GM19438 (cell line): Measurements from ENCODE around the gene RNF141.

ENCODE experiments used
- ATAC-seq: cut with Tn5 transposase; IDR thresholded peaks from one replicate; pipeline ENCODE4 v1.9.1; 2021; ENCODE audit warnings: low read depth; ENCODE audit not compliant: unreplicated experiment

The RNF141 gene

DNA sequence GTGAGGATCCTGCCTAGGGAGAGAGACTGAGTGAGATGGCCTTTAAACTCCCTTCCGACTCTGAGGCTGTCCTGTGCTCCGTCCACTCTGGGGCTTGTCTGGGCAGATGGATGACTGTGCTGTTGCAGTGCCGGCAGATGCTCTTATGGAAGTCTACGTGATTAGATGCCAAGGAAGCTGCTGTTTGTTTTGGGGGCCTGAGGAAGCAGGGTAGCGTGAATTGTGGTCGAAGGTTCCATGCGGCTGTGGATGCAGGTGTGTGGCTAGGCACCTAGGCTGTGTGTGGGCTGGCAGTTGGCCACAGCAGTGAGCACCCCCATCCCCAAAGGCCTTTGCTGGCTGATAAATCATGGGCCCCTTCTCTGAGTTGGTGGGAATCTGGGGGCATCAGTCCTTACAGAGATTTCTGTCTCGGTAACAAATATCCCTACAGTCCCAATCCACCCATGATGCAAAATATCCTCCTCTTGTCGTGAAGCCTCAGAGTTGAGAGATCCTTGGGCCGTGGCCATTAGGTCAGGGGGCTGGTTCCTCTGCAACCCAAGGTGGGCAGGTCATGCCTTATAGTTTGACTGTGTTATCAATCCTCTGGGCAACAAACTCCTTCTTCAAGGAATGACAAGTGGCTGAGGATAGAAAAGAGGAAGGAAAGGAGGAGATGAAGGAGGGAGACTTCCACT is 54.7 kb downstream of the RNF141 start:
- ATAC-seq, result no peak

DNA sequence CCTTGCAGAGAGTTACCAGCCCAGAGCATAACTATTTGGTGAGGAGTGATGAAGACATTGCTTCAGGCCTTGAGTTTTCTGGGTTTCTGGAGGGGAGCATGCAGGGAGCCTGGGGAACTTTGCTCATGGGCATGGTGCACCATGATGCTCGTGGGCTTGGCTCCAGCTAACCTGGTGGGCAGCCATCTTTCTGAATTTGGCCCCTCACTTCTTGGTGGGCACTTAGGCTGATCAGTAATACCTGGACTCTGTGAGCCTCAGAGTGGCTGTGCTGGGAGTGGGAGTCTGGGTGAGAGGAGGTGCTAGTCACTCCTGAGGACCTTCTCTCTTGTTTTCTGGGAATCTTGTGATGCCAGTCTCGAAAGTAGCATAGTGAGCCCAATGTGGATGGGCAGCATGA is 55.3 kb downstream of the RNF141 start:
- no peak for ATAC-seq

DNA sequence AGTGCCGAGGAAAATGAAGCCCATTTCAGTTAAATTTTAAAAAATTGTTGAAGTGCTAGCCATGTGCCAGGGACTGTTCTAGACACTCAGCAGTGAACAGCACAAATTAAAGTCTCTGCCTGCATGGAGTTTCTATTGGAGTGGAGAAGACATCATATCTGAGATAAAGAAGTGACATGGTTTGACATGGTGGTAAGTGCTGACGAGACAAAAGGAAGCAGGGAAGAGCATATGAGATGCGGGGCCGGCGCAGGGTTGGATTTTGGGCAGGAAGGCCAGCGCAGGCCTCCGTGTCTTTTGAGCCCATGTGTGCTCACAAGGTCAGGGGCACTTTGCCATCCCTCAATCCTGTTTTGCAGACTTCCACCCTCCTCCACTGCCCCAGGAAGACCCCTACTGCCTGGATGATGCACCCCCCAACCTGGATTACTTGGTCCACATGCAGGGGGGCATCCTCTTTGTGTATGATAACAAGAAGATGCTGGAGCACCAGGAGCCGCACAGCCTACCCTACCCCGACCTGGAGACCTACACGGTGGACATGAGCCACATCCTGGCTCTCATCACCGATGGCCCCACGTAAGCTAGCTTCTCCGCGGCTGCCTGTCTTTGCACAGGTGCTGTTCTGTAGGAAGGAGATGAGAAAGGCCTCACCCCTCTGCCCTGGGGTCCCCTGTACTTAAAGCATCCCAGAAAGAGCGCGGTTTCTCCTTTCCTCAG is 56.4 kb downstream of the RNF141 start:
- no peak for ATAC-seq

DNA sequence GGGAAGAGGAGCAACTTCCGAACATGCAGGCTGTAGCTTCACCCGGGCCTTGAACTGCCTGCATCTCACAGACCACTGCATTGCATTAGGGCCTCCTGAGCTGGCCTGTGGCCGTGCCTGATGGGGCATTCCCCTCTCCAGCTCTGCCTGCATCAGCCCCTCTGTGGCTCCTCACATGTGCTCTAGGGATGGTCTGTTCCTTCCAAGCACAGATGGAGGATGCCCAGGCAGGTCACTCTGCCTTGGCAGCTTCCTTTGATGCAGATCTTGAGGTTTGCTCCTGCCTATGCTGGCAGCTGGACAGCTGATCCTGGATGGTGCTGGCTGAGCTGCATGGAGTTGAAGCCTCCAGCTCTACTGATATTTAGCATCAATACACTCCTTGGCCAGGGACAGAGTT is 57.4 kb downstream of the RNF141 start:
- ATAC-seq, result no peak

DNA sequence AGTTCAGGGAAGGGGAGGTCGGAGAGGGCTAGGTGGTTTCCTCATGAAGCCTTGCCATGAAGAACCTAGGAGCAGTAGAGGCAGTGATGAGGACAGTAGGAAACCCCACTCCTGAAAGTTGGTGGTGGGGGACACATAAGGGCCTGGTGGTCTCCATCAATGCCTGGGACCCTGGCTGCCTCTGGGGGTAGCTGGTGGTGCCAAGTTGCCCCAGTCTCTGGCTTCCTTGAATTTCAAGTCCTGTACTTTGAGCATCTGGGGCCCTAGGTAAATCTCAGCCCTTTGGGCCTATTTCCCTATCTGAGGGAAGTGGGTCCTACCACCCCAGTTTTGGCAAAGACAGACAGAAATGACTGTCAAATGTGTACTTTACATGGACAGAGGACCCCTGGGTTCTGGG is 57.8 kb downstream of the RNF141 start:
- no peak for ATAC-seq

DNA sequence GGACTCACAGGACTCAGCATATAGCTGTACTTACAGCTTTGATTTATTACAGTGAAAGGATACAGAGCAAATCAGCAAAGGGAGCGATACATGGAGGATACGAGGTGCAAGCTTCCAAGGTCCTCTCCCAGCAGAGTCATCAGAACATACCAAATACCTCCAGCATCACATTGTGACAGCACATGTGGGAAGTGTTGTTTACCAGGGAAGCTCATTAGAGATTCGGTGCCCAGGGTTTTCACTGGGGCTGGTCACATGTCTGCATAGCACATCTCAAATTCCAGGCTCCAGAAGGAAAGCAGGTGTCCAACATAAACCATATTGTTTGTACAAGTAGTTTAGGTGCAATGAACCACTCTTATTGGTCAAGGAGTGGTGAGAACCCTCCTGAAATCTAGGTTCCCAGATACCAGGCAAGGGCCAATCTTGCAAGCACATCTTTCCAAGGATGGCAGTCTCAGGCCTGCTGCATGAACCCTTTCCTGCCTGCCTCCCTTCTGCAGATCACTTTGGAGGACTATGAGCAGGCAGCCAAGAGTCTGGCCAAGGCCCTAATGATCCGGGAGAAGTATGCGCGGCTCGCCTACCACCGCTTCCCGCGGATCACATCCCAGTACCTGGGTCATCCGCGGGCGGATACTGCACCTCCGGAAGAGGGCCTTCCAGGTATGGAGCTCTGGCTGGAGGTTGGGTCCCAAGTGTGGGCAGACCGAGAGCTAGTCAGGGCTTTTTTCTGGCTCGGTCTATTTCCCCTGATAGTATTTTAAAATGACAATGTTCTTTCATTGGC is 59.2 kb downstream of the RNF141 start:
- no peak for ATAC-seq

DNA sequence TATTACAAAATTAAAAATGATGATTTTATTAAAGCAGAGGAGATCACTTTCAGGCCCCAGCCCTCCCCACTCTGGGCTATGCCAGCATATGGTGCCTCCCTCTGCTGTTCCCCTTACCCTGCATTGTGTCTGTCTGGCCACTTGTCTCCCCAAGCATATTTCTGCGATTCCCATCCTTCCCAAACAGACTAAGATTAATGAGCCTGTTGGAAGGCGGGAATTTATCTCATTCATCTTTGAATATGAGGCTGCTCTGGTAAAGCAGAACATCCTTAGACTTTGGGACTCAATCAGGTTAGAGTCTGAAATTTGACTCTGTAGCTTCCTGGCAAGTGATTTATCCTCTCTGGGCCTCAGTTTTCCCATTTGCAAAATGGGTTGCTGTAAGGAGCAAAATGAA is 60.2 kb downstream of the RNF141 start:
- ATAC-seq, result no peak

DNA sequence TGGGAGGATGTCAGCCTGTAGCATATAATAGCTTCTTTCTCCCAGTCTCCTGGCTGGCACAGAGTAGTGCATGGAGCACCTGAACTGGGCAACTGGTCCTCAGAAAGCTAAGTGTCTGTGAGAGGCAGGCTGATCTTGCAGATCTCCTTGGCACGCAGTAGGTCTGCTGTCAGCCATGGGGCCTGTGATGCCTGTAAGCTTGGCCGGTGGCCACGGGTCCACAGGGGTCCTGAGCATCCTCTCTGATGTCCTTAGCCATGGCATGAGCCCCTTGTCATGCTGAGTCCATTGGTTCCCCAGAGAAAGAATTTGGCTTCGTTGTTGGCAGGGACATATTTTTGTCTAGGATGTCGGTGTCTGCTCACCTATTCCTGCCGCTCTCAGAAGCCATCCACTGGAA is 61.0 kb downstream of the RNF141 start:
- ATAC-seq, result no peak

DNA sequence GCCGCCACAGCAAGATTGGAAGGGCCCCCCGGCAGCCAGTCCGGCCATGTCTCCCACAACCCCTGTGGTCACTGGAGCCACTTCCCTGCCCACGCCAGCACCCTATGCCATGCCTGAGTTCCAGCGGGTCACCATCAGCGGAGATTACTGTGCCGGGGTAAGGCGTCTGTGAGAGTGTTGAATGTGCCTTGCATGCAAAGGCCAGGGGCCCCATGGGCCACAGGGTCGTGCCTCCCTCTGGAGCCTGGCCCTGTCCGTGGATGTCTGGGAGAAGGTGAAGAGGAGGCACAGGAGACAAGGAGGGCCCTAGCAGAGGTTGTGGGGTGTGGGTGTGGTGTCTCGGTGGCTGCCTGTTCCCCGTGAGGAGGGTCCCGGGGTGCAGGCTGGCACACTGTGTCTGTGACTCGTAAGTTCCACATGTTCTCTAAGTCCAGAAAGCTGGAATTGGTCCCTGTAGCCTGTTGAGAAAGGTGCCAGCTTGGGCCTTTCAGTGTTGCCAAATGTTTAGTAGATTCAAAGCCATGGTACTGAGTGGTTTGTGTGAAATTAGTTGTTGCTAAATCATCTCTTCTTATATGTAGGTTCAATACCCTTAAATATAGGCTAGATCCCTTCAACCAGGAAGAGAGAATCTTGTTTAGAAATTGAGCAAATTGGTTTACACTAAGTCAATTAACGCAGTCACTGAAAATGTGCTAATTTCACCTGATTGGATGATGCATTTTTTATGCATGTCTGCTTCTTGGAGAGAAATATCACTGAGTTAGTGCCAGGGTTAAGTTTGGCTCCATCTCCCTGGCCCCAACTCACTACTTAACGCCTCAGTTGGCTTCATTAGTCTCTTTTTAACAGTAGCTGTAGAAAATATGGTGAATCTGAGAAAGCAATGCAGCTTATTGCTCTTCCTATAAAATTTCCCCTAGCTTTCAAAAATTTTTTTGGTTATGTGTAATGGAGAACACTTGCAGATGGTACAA is 62.1 kb downstream of the RNF141 start:
- no peak for ATAC-seq

DNA sequence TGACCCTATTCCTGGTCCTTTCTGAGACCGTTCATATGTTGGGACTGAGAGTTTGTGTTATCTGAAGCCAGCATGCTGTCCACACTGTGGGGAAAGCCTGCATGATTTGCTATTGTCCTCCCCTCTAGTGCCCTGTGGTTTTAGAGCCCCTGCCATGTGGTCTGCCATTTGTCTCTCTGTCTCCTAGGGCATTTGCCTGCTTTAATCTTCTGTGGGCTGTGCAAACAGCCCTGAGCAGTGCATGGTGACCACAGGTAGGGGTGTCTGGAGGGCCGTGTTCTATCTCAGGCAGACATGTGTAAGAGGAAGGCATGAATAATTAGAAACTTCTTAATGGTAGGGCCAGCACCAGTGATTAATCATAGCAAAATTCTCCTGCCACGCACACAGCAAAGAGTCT is 62.9 kb downstream of the RNF141 start:
- no peak for ATAC-seq

DNA sequence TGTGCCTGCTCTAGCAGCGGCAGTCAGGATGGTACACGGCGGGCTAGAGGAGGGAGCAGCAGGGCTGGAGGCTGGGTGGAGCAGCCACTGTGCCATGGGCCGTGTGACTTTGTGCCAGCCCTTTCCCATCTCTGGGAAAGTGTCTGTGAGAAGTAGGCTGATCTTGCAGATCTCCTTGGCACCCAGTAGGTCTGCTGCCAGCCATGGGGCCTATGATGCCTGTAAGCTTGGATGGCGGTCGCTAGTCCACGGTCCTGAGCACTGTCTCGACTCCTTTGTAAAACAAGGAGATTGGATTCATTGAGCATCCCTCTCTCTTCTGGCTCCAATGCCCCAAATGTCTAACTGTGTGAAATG is 63.3 kb downstream of the RNF141 start:
- no peak for ATAC-seq

DNA sequence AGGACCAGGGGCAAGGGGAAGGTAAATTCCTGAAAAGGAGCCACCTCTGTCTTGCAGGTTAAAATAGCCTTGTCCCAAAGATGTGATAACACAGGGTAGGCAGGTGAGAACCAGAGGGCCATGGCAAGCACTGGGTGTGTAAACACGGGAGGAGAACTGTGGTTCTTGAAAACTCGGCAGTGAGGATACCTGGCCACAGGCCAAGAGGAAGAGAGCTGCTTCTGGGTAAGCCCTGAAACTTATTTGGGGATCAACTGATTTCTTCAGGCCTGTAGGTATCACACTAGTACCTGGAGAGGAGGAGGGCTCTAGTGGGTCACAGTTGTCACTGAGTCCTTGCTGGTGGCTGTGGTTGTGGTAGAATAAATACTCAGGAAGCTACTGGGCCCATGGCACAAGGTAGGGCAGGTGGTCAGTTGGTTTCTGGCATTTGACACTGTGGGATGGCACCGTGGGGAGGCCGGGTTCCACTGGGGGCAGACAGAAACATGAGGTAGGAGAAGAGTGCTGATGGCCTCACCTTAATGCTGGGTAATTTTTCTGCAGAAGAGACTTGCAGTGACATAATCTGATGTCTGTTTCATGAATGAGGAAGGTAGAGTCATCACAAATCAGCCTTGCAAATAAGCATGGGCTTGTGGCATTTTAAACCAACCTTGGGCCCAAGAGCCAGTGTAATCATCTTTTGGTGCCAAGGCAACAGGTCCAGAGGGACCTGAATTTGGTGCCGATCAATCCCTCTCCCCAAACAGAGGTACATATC is 63.9 kb downstream of the RNF141 start:
- ATAC-seq, result no peak

DNA sequence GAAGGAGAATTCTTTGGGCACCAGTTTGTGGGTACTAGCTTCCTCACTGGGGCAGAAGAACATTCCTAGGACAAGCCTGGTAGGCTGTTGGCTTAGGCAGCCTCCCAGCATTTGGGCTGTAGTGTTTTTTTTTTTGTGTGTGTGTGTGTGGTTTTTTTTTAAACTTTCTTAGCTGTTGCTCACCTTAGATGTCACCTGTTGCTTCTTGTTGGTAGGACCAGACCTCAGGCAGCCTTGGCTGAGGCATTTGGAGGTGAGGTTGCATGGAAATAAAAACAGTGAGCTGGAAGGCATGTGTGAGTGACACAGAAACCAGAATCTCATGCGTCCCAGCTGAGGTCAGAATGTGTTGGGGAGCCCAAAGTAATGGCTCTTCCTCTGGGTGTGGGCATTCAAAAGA is 64.6 kb downstream of the RNF141 start:
- no peak for ATAC-seq

DNA sequence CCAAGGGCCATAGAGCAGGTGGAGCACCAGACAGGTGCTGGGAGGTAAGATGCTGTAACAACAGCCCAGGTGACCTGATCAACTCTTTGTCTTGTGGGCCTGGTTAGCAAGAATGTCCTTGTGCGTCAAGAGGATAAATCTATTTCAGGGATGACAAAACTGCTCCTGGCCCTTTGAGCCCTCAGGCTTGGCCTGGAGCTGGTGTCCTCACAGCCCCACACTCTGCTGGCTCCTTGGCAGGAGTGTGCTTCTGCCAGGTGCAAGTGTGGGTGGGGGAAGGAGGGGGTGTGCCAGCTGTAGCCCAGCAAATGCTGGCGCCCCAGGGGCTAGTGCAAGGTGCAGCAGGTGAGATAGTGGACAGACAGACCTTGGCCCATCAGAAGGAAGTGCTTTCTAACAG is 66.4 kb downstream of the RNF141 start:
- ATAC-seq, result no peak

DNA sequence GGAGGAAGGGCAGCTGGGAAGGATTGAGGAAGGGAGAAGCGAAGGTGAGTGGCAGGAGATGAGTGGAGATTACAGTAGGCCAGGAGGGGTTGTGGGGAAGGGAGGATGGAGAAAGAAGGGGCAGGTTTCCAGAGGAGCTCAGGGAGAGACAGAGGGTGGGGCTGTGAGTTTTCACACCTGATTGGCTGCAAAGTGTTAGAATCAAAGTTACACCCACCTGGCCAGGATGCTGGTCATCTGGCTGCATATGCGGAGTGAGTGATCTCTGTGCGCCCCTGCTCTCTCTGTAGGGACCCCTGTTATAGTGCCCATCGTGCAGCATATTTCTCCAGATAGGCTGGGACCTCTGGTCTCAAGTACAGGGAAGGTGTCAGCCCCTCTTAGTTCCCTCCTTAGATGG is 67.6 kb downstream of the RNF141 start:
- ATAC-seq, result no peak

DNA sequence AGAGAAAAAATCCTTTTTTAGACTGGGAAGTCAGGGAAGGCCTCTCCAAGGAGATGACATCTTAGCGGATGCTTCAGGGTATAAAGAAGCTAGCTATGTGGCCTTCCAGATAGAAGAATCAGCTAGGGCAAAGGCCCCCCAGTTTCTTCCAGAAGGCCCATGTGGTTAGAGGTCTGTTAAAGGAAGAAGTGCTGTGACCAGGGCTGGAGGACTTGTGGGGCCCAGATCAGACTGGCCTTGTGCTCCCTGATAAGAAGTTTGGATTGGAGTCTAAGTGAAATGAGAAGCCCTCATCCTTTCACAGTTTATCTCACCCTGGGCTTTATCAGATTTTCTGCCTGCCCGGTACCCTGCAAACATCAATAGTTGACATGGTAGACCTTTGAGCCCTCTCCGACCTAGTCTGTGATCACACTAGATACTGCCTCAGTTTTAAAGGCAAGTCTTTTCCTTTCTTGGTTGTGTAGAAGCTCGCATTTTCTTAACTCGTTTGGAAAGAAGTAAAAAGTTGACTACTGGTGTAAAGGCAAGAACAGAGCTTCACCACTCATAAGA is 78.2 kb downstream of the RNF141 start:
- ATAC-seq, result no peak
